ENCODE measurements around the gene PTPN3. TPM values are rescaled to one million over a fixed set of nuclear protein-coding genes. Genes with fewer than 3 reads are reported as not detected.

PTPN3 gene
- total and polyA plus RNA-seq, 2 donors from 2014 or later: 33.7 to 40.6 TPM

DNA sequence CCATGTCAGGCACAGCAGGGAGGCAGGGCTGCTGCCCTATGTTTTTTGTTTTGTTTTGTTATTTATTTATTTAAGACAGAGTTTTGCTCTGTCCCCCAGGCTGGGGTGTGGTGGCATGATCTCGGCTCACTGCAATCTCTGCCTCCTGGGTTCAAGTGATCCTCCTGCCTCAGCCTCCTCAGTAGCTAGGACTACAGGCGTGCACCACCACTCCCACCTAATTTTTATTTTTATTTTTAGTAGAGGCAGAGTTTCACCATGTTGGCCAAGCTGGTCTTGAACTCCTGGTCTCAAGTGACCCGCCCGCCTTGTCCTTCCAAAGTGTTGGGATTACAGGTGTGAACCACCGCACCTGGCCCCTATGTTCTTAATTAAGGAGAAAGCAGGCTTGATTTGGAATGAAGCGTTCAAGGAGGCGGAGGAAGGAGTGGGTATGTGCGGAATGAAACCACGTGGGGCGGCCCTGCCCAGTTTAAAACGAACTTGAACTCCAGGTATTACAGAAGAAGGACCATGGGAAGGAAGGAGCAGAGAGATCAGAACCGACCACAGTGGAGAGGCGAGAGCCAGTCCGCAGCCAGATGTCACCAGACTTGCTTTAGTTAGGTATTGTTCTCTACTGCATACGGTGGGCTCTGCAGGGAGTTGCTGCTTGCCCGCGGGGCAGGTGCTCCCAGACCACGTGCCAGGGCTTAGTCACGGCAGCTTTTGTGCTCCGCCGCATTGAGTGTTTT lies 142.4 kb downstream of the PTPN3 start:
- Histone ChIP-seq H3K4me3 (ENCODE audit: low read length in 3 of 3) (no peak overlapping the region), H3K4me1 (ENCODE audit: control insufficient read depth in 2 of 3, insufficient read depth in 2 of 3, low read depth in 1 of 3, low read length in 3 of 3) (no peaks in the 10 kb centered on the region), H3K27ac (ENCODE audit: low read depth in 2 of 2, low read length in 2 of 2) (no peak overlapping the region), H3K27me3 (ENCODE audit: control insufficient read depth, insufficient read depth, low read length) (no peaks in the 10 kb centered on the region), H3K9me3 (ENCODE audit: control insufficient read depth in 2 of 3, insufficient read depth in 1 of 3, low read length in 3 of 3) (no peaks in the 10 kb centered on the region), H3K9ac (ENCODE audit: low read length in 3 of 3) (no peak overlapping the region), H3K36me3 (ENCODE audit: control insufficient read depth in 2 of 3, insufficient read depth in 3 of 3, low read length in 3 of 3) (no peaks in the 10 kb centered on the region)
- TF ChIP-seq, protein P1, sequence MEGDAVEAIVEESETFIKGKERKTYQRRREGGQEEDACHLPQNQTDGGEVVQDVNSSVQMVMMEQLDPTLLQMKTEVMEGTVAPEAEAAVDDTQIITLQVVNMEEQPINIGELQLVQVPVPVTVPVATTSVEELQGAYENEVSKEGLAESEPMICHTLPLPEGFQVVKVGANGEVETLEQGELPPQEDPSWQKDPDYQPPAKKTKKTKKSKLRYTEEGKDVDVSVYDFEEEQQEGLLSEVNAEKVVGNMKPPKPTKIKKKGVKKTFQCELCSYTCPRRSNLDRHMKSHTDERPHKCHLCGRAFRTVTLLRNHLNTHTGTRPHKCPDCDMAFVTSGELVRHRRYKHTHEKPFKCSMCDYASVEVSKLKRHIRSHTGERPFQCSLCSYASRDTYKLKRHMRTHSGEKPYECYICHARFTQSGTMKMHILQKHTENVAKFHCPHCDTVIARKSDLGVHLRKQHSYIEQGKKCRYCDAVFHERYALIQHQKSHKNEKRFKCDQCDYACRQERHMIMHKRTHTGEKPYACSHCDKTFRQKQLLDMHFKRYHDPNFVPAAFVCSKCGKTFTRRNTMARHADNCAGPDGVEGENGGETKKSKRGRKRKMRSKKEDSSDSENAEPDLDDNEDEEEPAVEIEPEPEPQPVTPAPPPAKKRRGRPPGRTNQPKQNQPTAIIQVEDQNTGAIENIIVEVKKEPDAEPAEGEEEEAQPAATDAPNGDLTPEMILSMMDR (IDR thresholded peaks at IDR 0.05; ENCODE audit: borderline replicate concordance, extremely low read depth, insufficient read depth): no peak
- intact Hi-C loops (cut with DNase I): no loop called here
- DNase-seq: peak in 1 of 5 donors; percentile 18
- no peak for FAIRE-seq

DNA sequence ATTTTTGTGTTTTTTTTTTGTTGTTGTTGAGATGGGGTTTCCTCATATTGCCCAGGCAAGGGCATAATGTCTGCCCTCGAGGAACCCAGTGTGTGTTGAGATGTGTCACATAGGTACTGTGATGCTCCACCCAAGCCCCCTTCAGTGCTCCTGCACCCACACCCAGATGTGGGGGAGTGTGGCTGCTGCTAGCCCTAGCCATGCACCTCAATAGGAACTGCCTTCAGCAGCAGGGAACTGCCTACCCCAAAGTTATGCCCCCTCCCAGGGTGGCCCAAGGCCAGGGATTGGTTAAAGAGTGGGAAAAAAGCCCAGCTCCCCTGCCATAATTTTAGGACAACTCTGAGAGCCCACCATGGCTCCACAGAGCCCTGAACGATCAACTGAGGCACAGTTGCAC lies 143.9 kb downstream of the PTPN3 start:
- intact Hi-C loops (cut with DNase I): no loop called here
- no peaks in the 10 kb centered on the region for H3K9me3 ChIP-seq (ENCODE audit: control insufficient read depth in 2 of 3, insufficient read depth in 1 of 3, low read length in 3 of 3)
- H3K36me3 ChIP-seq (ENCODE audit: control insufficient read depth in 2 of 3, insufficient read depth in 3 of 3, low read length in 3 of 3): no peaks in the 10 kb centered on the region
- TF ChIP-seq, protein P1 (IDR thresholded peaks at IDR 0.05; ENCODE audit: borderline replicate concordance, extremely low read depth, insufficient read depth): no peak
- no peaks in the 10 kb centered on the region for H3K4me1 ChIP-seq (ENCODE audit: control insufficient read depth in 2 of 3, insufficient read depth in 2 of 3, low read depth in 1 of 3, low read length in 3 of 3)
- H3K4me3 ChIP-seq (ENCODE audit: low read length in 3 of 3): no peak overlapping the region
- H3K9ac ChIP-seq (ENCODE audit: low read length in 3 of 3): no peak overlapping the region
- DNase-seq (no peak), FAIRE-seq (no peak)
- no peaks in the 10 kb centered on the region for H3K27me3 ChIP-seq (ENCODE audit: control insufficient read depth, insufficient read depth, low read length)
- H3K27ac ChIP-seq (ENCODE audit: low read depth in 2 of 2, low read length in 2 of 2): no peak overlapping the region

DNA sequence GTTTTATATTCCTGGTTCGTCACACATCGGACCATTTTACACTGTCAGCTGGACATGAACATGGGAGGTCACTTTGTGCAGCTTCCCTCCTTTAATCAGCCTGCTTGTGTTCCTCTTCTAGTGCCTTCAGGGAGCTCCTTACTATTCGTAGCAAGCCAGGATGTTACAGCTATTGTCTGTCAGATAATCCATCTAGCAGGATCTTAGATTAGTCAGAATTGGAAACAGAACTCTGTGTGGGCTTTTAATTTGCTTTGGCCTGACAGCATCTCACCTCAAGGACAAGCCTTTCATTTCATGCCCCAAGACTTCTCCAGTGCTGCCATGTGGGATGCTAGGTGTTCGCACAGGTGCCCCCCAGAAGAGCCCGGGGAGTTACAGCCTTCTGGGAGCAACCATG lies 147.1 kb downstream of the PTPN3 start:
- no peaks in the 10 kb centered on the region for H3K4me1 ChIP-seq (ENCODE audit: control insufficient read depth in 2 of 3, insufficient read depth in 2 of 3, low read depth in 1 of 3, low read length in 3 of 3)
- H3K9me3 ChIP-seq (ENCODE audit: control insufficient read depth in 2 of 3, insufficient read depth in 1 of 3, low read length in 3 of 3): no peaks in the 10 kb centered on the region
- intact Hi-C loops (cut with DNase I): no loop called here
- no peaks in the 10 kb centered on the region for H3K27me3 ChIP-seq (ENCODE audit: control insufficient read depth, insufficient read depth, low read length)
- FAIRE-seq (no peak), DNase-seq (no peak)
- no peaks in the 10 kb centered on the region for H3K36me3 ChIP-seq (ENCODE audit: control insufficient read depth in 2 of 3, insufficient read depth in 3 of 3, low read length in 3 of 3)
- H3K27ac ChIP-seq (ENCODE audit: low read depth in 2 of 2, low read length in 2 of 2): no peak overlapping the region
- no peak overlapping the region for H3K4me3 ChIP-seq (ENCODE audit: low read length in 3 of 3)
- TF ChIP-seq, protein P1 (IDR thresholded peaks at IDR 0.05; ENCODE audit: borderline replicate concordance, extremely low read depth, insufficient read depth): no peak
- no peak overlapping the region for H3K9ac ChIP-seq (ENCODE audit: low read length in 3 of 3)
